ENCODE data around the gene ARL13A. TPM values are rescaled to one million over a fixed set of nuclear protein-coding genes. Genes with fewer than 3 reads are reported as not detected.

Gene ARL13A
- total RNA-seq (2021; ENCODE audit: unreplicated experiment), result not detected
- 0.33 TPM for polyA plus RNA-seq (2012; ENCODE audit: insufficient read length)
- Bru-seq, nascent RNA, result percentile 4 among the genes with signal in this experiment
- not detected for BruChase-seq, experiment 1, labeled RNA remaining after a 2-hour chase
- percentile 5 among the genes with signal in this experiment for BruChase-seq, experiment 2, labeled RNA remaining after a 6-hour chase
- long read RNA-seq, partial matches to known transcripts, result 0 of 1 reads
- long read RNA-seq, other reads (novel, unspliced or antisense), result 1 of 1 reads

DNA sequence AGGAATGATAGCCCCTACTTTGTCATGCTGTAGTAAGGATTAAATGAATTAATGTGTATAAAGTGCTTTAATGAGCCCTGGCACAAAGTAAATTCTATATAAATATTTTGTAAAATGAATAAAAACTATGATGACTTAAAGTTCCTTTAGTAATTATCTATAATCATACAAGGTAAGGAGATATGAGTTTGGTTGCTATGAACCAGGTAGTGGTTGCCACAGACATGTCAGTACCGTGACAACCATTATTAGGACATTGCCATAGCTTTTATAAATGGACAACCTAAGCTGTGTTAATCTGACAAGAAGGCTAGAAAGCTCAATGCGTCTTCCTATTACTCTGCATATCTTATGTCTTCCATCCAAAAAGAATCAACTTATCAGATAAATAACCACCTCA is at the start of gene ARL13A:
Gene ARL13A, plus strand, starts transcription at position 301 of the 400 bp plus-strand sequence. CDS start 3,982 bp downstream, outside the sequence.
- no peak for DNase-seq (ENCODE audit: low read depth, low spot score)
- CTCF ChIA-PET, result no interaction called here
- Histone ChIP-seq H3K27me3 (ENCODE audit: control insufficient read depth, insufficient read depth, low read length) (no peaks in the 10 kb centered on the region), H3K4me1 (ENCODE audit: control insufficient read depth, insufficient read depth, low read length) (no peaks in the 10 kb centered on the region), H3K4me3 (ENCODE audit: low read depth in 2 of 2, low read length in 2 of 2) (no peak within 1 kb of the TSS), H3K9me3 (ENCODE audit: control insufficient read depth, insufficient read depth, low read depth, low read length) (no peaks in the 10 kb centered on the region), H3K27ac (ENCODE audit: low read length) (no peak within 1 kb of the TSS), H3K36me3 (ENCODE audit: control insufficient read depth, insufficient read depth, low read length) (no peaks in the 10 kb centered on the region)
- POLR2A ChIA-PET, result no interaction called here
- intact Hi-C loops (cut with micrococcal nuclease; ENCODE audit: unreplicated experiment), result no loop called here
- no peak for ATAC-seq
- in situ Hi-C loops (cut with HindIII; ENCODE audit: low pct_unique_long_range_greater_than_20kb, low sequenced_read_pairs), result no loop called here
- no TSS peak for BruUV-seq (replicated peaks)
- no peak for TF ChIP-seq REST (IDR thresholded peaks at IDR 0.05; ENCODE audit: insufficient read depth in 1 of 2, low read depth in 2 of 2, low read length in 1 of 2)
- no peak for TF ChIP-seq SIN3A (IDR thresholded peaks at IDR 0.05; ENCODE audit: borderline replicate concordance, insufficient read depth, low read depth, low read length)
- TF ChIP-seq CTCF (IDR thresholded peaks at IDR 0.05), result no peak
- no peak for TF ChIP-seq TCF7L2 (IDR thresholded peaks at IDR 0.05; ENCODE audit: low read depth, low read length)

- DNase-seq (ENCODE audit: low read depth, low spot score), result no peak
- Histone ChIP-seq H3K27me3 (ENCODE audit: control insufficient read depth, insufficient read depth, low read length) (peaks cover 2% of the 10 kb centered on the region; the same call in 1 of the 2 replicates), H3K36me3 (ENCODE audit: control insufficient read depth, insufficient read depth, low read length) (no peaks in the 10 kb centered on the region), H3K27ac (ENCODE audit: low read length) (no peak overlapping the region), H3K4me1 (ENCODE audit: control insufficient read depth, insufficient read depth, low read length) (peaks cover under 1% of the 10 kb centered on the region), H3K9me3 (ENCODE audit: control insufficient read depth, insufficient read depth, low read depth, low read length) (no peaks in the 10 kb centered on the region), H3K4me3 (ENCODE audit: low read depth in 2 of 2, low read length in 2 of 2) (no peak overlapping the region)
- ChIA-PET POLR2A (no interaction called here), CTCF (no interaction called here)
- ATAC-seq, result no peak
- no TSS peak for BruUV-seq (replicated peaks)
- no peak for TF ChIP-seq POLR2AphosphoS5 (IDR thresholded peaks at IDR 0.05; ENCODE audit: low read depth, low read length)
- no peak for TF ChIP-seq SIN3A (IDR thresholded peaks at IDR 0.05; ENCODE audit: borderline replicate concordance, insufficient read depth, low read depth, low read length)
- TF ChIP-seq CTCF (IDR thresholded peaks at IDR 0.05), result no peak
- no peak for TF ChIP-seq REST (IDR thresholded peaks at IDR 0.05; ENCODE audit: insufficient read depth in 1 of 2, low read depth in 2 of 2, low read length in 1 of 2)
- TF ChIP-seq TCF7L2 (IDR thresholded peaks at IDR 0.05; ENCODE audit: low read depth, low read length), result no peak
- intact Hi-C loops (cut with micrococcal nuclease; ENCODE audit: unreplicated experiment), result no loop called here
- in situ Hi-C loops (cut with HindIII; ENCODE audit: low pct_unique_long_range_greater_than_20kb, low sequenced_read_pairs), result no loop called here
These were observed 45.1 kb upstream of the ARL13A start for GRCh38 chrX:100924375-100924774.
